NT2/D1 (cell line): ENCODE data around the gene CSKMT.

Source experiments
- SUZ12 ChIP-seq: IDR thresholded peaks from 2 replicates; pipeline ENCODE4 v1.6.1; 2011; ENCODE audit not compliant: insufficient read length, insufficient read depth; ENCODE audit errors: extremely low read depth
- YY1 ChIP-seq: IDR thresholded peaks from 2 replicates; pipeline ENCODE4 v1.6.1; 2011; ENCODE audit not compliant: insufficient read length, insufficient read depth
- ZNF274 ChIP-seq: IDR thresholded peaks from 2 replicates; pipeline ENCODE4 v1.6.1; 2011; ENCODE audit warnings: mild to moderate bottlenecking, low read depth, low read length

GRCh38 chr11:62710001-62710345 is 44.9 kb downstream of the CSKMT start:
- TF ChIP-seq YY1 (no peak), ZNF274 (no peak), SUZ12 (no peak)
